ENCODE measurements around the gene PARVG. TPM values are rescaled to one million over a fixed set of nuclear protein-coding genes. Genes with fewer than 3 reads are reported as not detected.

The PARVG gene
- total RNA-seq, 1 donor from 2014 or later, result not detected

GRCh38 chr22:44188986-44189630 is 8.4 kb downstream of the PARVG start:
- Mint-ChIP-seq H3K4me3 (ENCODE audit: unreplicated experiment) (no peak overlapping the region), H3K4me1 (ENCODE audit: low read depth, unreplicated experiment) (no peaks in the 10 kb centered on the region), H3K27ac (ENCODE audit: unreplicated experiment) (no peak overlapping the region), H3K27me3 (ENCODE audit: unreplicated experiment) (peaks cover 2% of the 10 kb centered on the region), H3K36me3 (ENCODE audit: unreplicated experiment) (no peaks in the 10 kb centered on the region), H3K9me3 (ENCODE audit: unreplicated experiment) (peaks cover 7% of the 10 kb centered on the region)
- no peak for TF ChIP-seq CTCF (IDR thresholded peaks at IDR 0.05; ENCODE audit: partially characterized antibody, unreplicated experiment)
- no peak for DNase-seq

DNA sequence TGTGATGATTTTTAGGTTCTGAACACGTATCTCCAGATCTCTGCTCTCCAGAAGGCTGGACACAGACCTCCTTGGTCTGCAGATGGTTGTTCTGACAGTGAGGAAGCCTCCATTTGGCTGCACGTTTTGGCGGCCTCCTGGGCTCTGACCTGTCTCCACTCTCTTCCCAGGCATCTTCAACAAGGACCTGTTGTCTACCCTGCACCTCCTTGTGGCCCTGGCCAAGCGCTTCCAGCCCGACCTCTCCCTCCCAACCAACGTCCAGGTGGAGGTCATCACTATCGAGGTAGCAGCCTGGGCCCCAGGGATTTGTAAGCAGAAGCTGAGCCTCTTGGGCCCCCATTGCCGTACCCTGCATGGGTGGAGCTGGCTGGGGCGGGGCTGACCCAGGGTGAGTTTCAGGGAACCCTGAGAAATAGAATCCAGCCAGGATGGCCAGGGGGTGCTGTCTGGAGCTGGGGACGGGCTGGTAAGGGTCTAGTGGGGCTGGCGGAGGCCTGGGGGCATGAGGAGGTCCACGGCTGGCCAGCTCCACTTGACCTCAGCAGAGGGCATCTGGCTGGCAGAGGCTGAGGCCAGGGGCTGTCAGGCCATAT is 9.8 kb downstream of the PARVG start:
- H3K4me1 Mint-ChIP-seq (ENCODE audit: low read depth, unreplicated experiment), result no peaks in the 10 kb centered on the region
- H3K36me3 Mint-ChIP-seq (ENCODE audit: unreplicated experiment), result no peaks in the 10 kb centered on the region

GRCh38 chr22:44191036-44191454 is 10.3 kb downstream of the PARVG start:
- Mint-ChIP-seq H3K27me3 (ENCODE audit: unreplicated experiment) (no peaks in the 10 kb centered on the region), H3K27ac (ENCODE audit: unreplicated experiment) (no peak overlapping the region), H3K9me3 (ENCODE audit: unreplicated experiment) (peaks cover 7% of the 10 kb centered on the region), H3K36me3 (ENCODE audit: unreplicated experiment) (no peaks in the 10 kb centered on the region), H3K4me1 (ENCODE audit: low read depth, unreplicated experiment) (peaks cover 2% of the 10 kb centered on the region), H3K4me3 (ENCODE audit: unreplicated experiment) (no peak overlapping the region)
- no peak for TF ChIP-seq CTCF (IDR thresholded peaks at IDR 0.05; ENCODE audit: partially characterized antibody, unreplicated experiment)
- DNase-seq, result no peak

More for the DNA sequence above, 9.8 kb downstream of the PARVG start:
- Mint-ChIP-seq H3K9me3 (ENCODE audit: unreplicated experiment) (peaks cover 7% of the 10 kb centered on the region), H3K4me3 (ENCODE audit: unreplicated experiment) (no peak overlapping the region), H3K27ac (ENCODE audit: unreplicated experiment) (no peak overlapping the region), H3K27me3 (ENCODE audit: unreplicated experiment) (peaks cover under 1% of the 10 kb centered on the region)
- TF ChIP-seq CTCF (IDR thresholded peaks at IDR 0.05; ENCODE audit: partially characterized antibody, unreplicated experiment), result no peak
- DNase-seq, result no peak

DNA sequence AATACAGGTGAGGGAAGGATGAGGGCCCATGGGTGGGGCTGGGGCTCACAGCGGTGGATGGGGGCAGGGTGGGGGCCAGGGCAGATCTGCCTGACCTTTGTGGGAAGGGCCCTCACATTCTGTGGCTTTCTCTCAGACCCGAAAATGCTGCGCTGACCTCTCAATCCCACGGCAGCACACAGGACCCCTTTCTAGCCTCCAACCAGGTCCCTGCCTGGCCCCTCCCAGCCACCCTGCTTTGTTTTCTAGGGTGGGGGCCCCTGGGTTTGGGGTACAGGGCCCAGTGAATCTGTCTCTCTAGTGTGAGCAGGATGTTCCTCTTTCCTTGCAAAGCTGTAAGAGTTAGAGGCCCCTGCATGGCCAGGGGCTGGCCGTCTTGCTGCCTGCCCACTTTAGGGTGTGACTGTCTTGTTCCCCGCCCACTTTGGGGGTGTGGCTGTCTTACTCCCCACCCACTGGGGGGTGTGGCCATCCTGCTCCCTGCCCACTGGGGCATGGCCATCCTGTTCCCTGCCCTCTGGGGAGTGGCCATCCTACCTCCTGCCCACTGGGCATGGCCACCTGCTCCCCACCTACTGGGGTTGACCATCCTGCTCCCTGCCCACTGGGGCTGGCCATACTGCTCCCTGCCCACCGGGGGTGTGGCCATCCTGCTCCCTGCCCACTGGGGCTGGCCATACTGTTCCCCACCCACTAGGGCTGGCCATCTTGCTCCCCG is 11.5 kb downstream of the PARVG start:
- H3K4me3 Mint-ChIP-seq (ENCODE audit: unreplicated experiment), result no peak overlapping the region
- H3K4me1 Mint-ChIP-seq (ENCODE audit: low read depth, unreplicated experiment), result peaks cover 2% of the 10 kb centered on the region
- TF ChIP-seq CTCF (IDR thresholded peaks at IDR 0.05; ENCODE audit: partially characterized antibody, unreplicated experiment), result no peak
- H3K27ac Mint-ChIP-seq (ENCODE audit: unreplicated experiment), result no peak overlapping the region
- no peaks in the 10 kb centered on the region for H3K36me3 Mint-ChIP-seq (ENCODE audit: unreplicated experiment)
- peaks cover 6% of the 10 kb centered on the region for H3K9me3 Mint-ChIP-seq (ENCODE audit: unreplicated experiment)
- DNase-seq, result no peak
- H3K27me3 Mint-ChIP-seq (ENCODE audit: unreplicated experiment), result no peaks in the 10 kb centered on the region

Measured in glutamatergic neuron (in vitro differentiated cells).